Measurements from ENCODE around the gene MSH5. TPM values are rescaled to one million over a fixed set of nuclear protein-coding genes. Genes with fewer than 3 reads are reported as not detected.
A peak's percentile ranks its signal among the peaks of the same experiment; 100 is the strongest.

Gene MSH5
- total and polyA plus RNA-seq, 2 experiments from 2014 or later: 7.4 to 39.4 TPM

DNA sequence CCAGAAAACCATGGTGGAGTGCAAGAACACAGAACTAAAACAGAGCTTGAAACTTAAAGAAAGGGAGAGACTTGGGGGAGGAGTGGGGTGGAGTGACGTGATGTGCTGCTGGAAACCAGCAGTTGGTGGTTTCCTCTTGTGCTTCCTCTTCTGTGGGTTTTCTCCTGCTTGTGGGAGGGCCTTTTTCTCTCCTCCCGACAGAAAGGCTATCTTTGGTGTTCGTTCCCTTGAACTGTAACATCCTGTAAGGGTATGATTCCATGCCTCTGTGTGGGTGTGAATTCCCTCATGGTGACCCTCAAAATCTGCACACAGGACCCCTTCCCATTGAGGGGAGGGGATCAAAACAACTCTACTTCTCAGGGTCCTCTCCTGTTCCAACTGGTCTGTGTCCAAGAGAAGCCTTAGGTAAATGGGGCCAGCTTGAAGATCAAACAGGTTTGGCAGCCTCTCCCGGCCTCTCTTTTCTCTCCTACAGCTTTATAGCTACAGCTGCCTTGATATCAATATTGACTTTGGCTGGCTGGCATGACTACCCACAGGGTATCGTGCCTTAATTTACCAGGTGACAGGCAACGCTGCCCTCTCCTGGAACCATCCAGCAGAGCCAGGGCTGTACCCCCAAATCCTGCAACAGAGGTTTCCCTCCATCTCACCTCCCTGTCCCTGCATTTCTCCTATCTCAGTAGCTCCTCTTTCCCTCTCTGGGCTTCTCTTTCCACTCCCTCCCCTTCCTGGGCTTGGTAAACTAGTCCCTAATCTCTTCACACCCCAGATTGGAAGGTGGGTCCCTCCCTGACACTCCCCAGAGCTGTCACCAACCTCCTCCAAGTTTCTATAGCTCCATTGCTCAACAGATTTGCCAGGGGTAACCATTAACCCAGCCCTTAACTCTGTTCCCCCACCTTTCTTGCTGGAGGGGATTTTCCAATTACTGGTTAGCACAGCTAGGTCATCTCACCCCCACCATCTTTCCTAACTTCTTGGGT lies 1.5 kb upstream of the MSH5 start:
- TF ChIP-seq CTCF (IDR thresholded peaks at IDR 0.05; ENCODE audit: low read depth, low read length): peak; percentile 29
- H3K36me3 ChIP-seq: peaks cover 6% of the 10 kb centered on the region
- no peaks in the 10 kb centered on the region for H3K9me3 ChIP-seq (ENCODE audit: low read depth)
- peak overlapping the region; percentile 87 for H3K27ac ChIP-seq
- H3K27me3 ChIP-seq: no peaks in the 10 kb centered on the region
- peak overlapping the region; percentile 3 for H3K4me3 ChIP-seq
- H3K4me1 ChIP-seq (ENCODE audit: low read depth): peaks cover 31% of the 10 kb centered on the region
- peak; percentile 24 to 92 for DNase-seq (ENCODE audit: low read depth in 1 of 2, low spot score in 1 of 2)

- no peaks in the 10 kb centered on the region for H3K36me3 ChIP-seq
- TF ChIP-seq CTCF (IDR thresholded peaks at IDR 0.05; ENCODE audit: low read depth, low read length): no peak
- no peak for DNase-seq (ENCODE audit: low read depth in 1 of 2, low spot score in 1 of 2)
- peak overlapping the region; percentile 55 for H3K4me3 ChIP-seq
- no peaks in the 10 kb centered on the region for H3K27me3 ChIP-seq
- no peak overlapping the region for H3K27ac ChIP-seq
- no peaks in the 10 kb centered on the region for H3K9me3 ChIP-seq (ENCODE audit: low read depth)
- peaks cover 24% of the 10 kb centered on the region for H3K4me1 ChIP-seq (ENCODE audit: low read depth)
These were observed 805 bp downstream of the MSH5 start for GRCh38 chr6:31740397-31741223.

DNA sequence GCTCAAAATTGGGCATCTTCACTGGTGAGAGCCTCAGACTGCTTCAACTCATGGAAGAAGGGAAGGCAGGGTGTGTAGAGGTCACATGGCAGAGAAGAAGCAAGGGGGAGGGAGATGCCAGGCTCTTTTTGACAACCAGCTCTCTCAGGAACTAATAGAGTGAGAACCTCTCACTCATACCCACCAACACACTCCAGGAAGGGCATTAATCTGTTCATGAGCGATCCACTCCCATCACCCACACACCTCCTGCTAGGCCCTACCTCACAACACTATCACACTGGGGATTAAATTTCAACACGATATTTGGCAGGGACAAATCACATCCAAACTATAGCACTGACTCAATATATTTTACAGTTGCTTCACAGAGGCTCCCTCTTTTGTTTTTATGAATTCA lies 2.0 kb downstream of the MSH5 start:
- no peaks in the 10 kb centered on the region for H3K9me3 ChIP-seq (ENCODE audit: low read depth)
- H3K27ac ChIP-seq: no peak overlapping the region
- H3K36me3 ChIP-seq: no peaks in the 10 kb centered on the region
- H3K4me1 ChIP-seq (ENCODE audit: low read depth): peaks cover 21% of the 10 kb centered on the region
- H3K4me3 ChIP-seq: no peak overlapping the region
- no peak for TF ChIP-seq CTCF (IDR thresholded peaks at IDR 0.05; ENCODE audit: low read depth, low read length)
- H3K27me3 ChIP-seq: no peaks in the 10 kb centered on the region
- DNase-seq (ENCODE audit: low read depth in 1 of 2, low spot score in 1 of 2): no peak

DNA sequence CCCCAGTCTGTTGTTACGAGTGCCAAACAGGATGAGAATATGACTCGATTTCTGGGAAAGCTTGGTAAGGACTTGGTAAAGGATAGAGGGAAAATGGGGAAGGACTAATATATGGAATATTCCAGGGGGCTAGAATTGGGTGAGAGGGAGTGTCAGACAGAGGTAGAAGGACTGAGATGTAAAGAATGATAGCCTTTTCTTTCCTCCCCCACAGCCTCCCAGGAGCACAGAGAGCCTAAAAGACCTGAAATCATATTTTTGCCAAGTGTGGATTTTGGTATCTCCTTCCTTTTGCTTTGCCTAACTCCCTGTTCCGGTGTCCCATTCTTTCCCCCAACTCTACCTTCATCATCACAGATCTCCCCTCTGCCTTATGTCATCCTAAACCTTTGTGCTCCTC lies 3.1 kb downstream of the MSH5 start:
- peaks cover 12% of the 10 kb centered on the region for H3K4me1 ChIP-seq (ENCODE audit: low read depth)
- H3K9me3 ChIP-seq (ENCODE audit: low read depth): no peaks in the 10 kb centered on the region
- no peak overlapping the region for H3K27ac ChIP-seq
- H3K36me3 ChIP-seq: no peaks in the 10 kb centered on the region
- no peak for DNase-seq (ENCODE audit: low read depth in 1 of 2, low spot score in 1 of 2)
- no peak overlapping the region for H3K4me3 ChIP-seq
- no peaks in the 10 kb centered on the region for H3K27me3 ChIP-seq
- no peak for TF ChIP-seq CTCF (IDR thresholded peaks at IDR 0.05; ENCODE audit: low read depth, low read length)

- Histone ChIP-seq H3K27me3 (no peaks in the 10 kb centered on the region), H3K4me3 (no peak overlapping the region), H3K9me3 (ENCODE audit: low read depth) (no peaks in the 10 kb centered on the region), H3K4me1 (ENCODE audit: low read depth) (peaks cover 4% of the 10 kb centered on the region), H3K36me3 (no peaks in the 10 kb centered on the region), H3K27ac (no peak overlapping the region)
- no peak for TF ChIP-seq CTCF (IDR thresholded peaks at IDR 0.05; ENCODE audit: low read depth, low read length)
- DNase-seq (ENCODE audit: low read depth in 1 of 2, low spot score in 1 of 2): no peak
These were observed 4.6 kb downstream of the MSH5 start for GRCh38 chr6:31744422-31744821.

Measured in cardiac muscle cell (in vitro differentiated cells and primary cell).